ENCODE data around the gene ATG5. TPM values are rescaled to one million over a fixed set of nuclear protein-coding genes. Genes with fewer than 3 reads are reported as not detected.

The ATG5 gene
- total RNA-seq, result 19.2 TPM
- long read RNA-seq, transcript ATG5-204 (8 exons, 3,216 nt), result major isoform, 12 of 14 reads
- long read RNA-seq, partial matches to known transcripts, result 1 of 14 reads
- long read RNA-seq, other reads (novel, unspliced or antisense), result 1 of 14 reads

GRCh38 chr6:106325336-106326178 lies at the start of gene ATG5:
ATG5 (minus strand) TSS chr6:106325760; CDS start chr6:106316208, 9,552 bp downstream.
- intact Hi-C loops (cut with DNase I), result loop anchor here (10.0 kb wide), 1 partner anchor 231 kb away; no protein-coding TSS in a partner anchor
- peak; percentile 100 for DNase-seq (ENCODE audit: missing footprints)
- peak; percentile 99 for ATAC-seq

- DNase-seq (ENCODE audit: missing footprints) (no peak), ATAC-seq (no peak)
- intact Hi-C loops (cut with DNase I), result no loop called here
Measured at GRCh38 chr6:106373502-106374239, 48.1 kb upstream of the ATG5 start.

GRCh38 chr6:106372838-106373501 lies 47.4 kb upstream of the ATG5 start:
- ATAC-seq (no peak), DNase-seq (ENCODE audit: missing footprints) (no peak)
- intact Hi-C loops (cut with DNase I), result no loop called here

GRCh38 chr6:106370639-106371038 lies 45.1 kb upstream of the ATG5 start:
- intact Hi-C loops (cut with DNase I), result no loop called here
- ATAC-seq (no peak), DNase-seq (ENCODE audit: missing footprints) (no peak)

GRCh38 chr6:106369739-106370138 lies 44.2 kb upstream of the ATG5 start:
- DNase-seq (ENCODE audit: missing footprints), result no peak
- ATAC-seq, result no peak
- intact Hi-C loops (cut with DNase I), result no loop called here

GRCh38 chr6:106363401-106364138 lies 38.0 kb upstream of the ATG5 start:
- DNase-seq (ENCODE audit: missing footprints) (no peak), ATAC-seq (no peak)
- intact Hi-C loops (cut with DNase I), result no loop called here

- intact Hi-C loops (cut with DNase I), result no loop called here
- ATAC-seq (no peak), DNase-seq (ENCODE audit: missing footprints) (no peak)
Measured at GRCh38 chr6:106360989-106361430, 35.5 kb upstream of the ATG5 start.

GRCh38 chr6:106360410-106360988 lies 34.9 kb upstream of the ATG5 start, which contains the start of gene CRYBG1:
CRYBG1 (plus strand) TSS chr6:106360717; CDS start chr6:106360909, 192 bp downstream.
- DNase-seq (ENCODE audit: missing footprints) (peak; percentile 75), ATAC-seq (peak; percentile 67)
- intact Hi-C loops (cut with DNase I), result no loop called here

- intact Hi-C loops (cut with DNase I), result no loop called here
- no peak for DNase-seq (ENCODE audit: missing footprints)
- ATAC-seq, result no peak
Measured at GRCh38 chr6:106359959-106360409, 34.4 kb upstream of the ATG5 start.

- intact Hi-C loops (cut with DNase I), result no loop called here
- ATAC-seq (no peak), DNase-seq (ENCODE audit: missing footprints) (no peak)
Measured at GRCh38 chr6:106356378-106356777, 30.8 kb upstream of the ATG5 start.

GRCh38 chr6:106347219-106347618 lies 21.7 kb upstream of the ATG5 start:
- DNase-seq (ENCODE audit: missing footprints) (no peak), ATAC-seq (no peak)
- intact Hi-C loops (cut with DNase I), result no loop called here

- ATAC-seq, result peak; percentile 85
- intact Hi-C loops (cut with DNase I), result loop anchor here (5.0 kb wide), 2 partner anchors 228 to 638 kb away; no protein-coding TSS in a partner anchor
- DNase-seq (ENCODE audit: missing footprints), result no peak
Measured at GRCh38 chr6:106339334-106340029, 13.9 kb upstream of the ATG5 start.

- DNase-seq (ENCODE audit: missing footprints) (peak; percentile 71), ATAC-seq (peak; percentile 48)
Measured at GRCh38 chr6:106334646-106335448, 9.3 kb upstream of the ATG5 start.

GRCh38 chr6:106324726-106325335 lies 729 bp downstream of the ATG5 start:
- intact Hi-C loops (cut with DNase I), result loop anchor here (10.0 kb wide), 1 partner anchor 230 kb away; no protein-coding TSS in a partner anchor
- no peak for ATAC-seq
- DNase-seq (ENCODE audit: missing footprints), result no peak

More at GRCh38 chr6:106334646-106335448, 9.3 kb upstream of the ATG5 start:
- intact Hi-C loops (cut with DNase I), result loop anchor here (5.0 kb wide), 2 partner anchors 232 to 642 kb away; no protein-coding TSS in a partner anchor

- DNase-seq (ENCODE audit: missing footprints) (no peak), ATAC-seq (no peak)
- intact Hi-C loops (cut with DNase I), result loop anchor here (10.0 kb wide), 1 partner anchor 227 kb away; no protein-coding TSS in a partner anchor
Measured at GRCh38 chr6:106321940-106322339, 3.6 kb downstream of the ATG5 start.

GRCh38 chr6:106318851-106319250 lies 6.7 kb downstream of the ATG5 start:
- intact Hi-C loops (cut with DNase I), result no loop called here
- DNase-seq (ENCODE audit: missing footprints) (no peak), ATAC-seq (no peak)

Data from Right ventricle myocardium inferior (tissue), 1 donor.